ENCODE data around the gene CARD9.

DNA sequence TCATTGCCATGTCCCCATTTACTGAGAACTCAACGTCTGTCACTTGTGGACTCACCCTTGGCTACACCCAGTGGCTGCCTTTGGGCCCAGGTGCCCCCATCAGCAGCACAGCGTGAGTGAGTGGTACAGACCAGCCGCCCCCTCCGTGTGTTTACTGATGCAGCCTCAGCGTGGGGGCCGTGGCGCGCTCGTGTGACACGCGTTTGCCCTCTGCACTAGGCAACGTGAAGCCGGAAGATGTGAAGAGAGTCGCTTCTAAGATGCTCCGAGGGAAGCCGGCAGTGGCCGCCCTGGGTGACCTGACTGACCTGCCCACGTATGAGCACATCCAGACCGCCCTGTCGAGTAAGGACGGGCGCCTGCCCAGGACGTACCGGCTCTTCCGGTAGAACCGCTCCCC, 49.4 kb upstream of the CARD9 start:
- TF ChIP-seq, protein P1, sequence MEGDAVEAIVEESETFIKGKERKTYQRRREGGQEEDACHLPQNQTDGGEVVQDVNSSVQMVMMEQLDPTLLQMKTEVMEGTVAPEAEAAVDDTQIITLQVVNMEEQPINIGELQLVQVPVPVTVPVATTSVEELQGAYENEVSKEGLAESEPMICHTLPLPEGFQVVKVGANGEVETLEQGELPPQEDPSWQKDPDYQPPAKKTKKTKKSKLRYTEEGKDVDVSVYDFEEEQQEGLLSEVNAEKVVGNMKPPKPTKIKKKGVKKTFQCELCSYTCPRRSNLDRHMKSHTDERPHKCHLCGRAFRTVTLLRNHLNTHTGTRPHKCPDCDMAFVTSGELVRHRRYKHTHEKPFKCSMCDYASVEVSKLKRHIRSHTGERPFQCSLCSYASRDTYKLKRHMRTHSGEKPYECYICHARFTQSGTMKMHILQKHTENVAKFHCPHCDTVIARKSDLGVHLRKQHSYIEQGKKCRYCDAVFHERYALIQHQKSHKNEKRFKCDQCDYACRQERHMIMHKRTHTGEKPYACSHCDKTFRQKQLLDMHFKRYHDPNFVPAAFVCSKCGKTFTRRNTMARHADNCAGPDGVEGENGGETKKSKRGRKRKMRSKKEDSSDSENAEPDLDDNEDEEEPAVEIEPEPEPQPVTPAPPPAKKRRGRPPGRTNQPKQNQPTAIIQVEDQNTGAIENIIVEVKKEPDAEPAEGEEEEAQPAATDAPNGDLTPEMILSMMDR (conservative IDR thresholded peaks at IDR 0.05; ENCODE audit: low read depth, low read length): no peak
- no peak for TF ChIP-seq EZH2 (IDR thresholded peaks at IDR 0.05; ENCODE audit: low read length, unreplicated experiment)
